Measurements from ENCODE around the gene MAGI1.
A peak's percentile ranks its signal among the peaks of the same experiment; 100 is the strongest.

The MAGI1 gene

DNA sequence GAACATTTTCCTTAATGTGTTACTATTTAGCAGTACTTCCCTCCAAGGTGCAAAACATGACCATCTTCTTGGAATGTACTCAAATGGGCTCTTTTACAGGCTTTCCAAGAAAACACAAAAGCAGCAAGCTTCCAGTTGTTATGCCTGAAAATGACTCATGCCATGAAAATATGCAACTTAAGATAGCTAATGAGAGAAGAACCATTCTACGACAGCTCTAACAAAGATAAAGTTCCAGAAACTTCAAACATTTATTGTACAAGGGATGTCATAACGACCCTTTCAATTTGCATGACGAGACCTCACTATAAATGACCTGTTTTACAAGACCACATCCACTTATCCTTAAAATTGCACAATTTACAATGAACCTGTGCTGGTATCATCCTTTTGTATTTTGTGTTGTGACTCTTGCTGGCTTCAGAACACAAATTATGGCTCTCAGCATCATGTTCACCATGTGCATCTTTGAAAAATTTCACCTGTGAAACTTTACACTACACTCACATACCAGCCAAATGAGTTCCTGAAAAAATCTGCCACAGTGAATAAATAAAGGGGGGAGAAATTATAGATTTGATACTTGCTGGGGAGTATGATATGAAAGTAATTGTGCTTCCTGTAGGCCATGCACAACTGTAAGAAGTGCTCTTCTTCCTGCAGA, 433.7 kb downstream of the MAGI1 start:
- H3K9ac ChIP-seq (ENCODE audit: low read depth, low read length, poor library complexity, severe bottlenecking), result no peak overlapping the region
- H3K4me2 ChIP-seq (ENCODE audit: low read depth, low read length, poor library complexity, severe bottlenecking), result peak overlapping the region; percentile 1
- no peaks in the 10 kb centered on the region for H3K36me3 ChIP-seq (ENCODE audit: insufficient read depth, low read length)
- H3K9me2 ChIP-seq (replicated peaks; ENCODE audit: low read depth, low read length), result no peaks in the 10 kb centered on the region
- H3K27me3 ChIP-seq (ENCODE audit: insufficient read depth, low read length, poor library complexity, severe bottlenecking), result no peaks in the 10 kb centered on the region
- H3K79me2 ChIP-seq (ENCODE audit: insufficient read depth, low read length), result no peaks in the 10 kb centered on the region
- H3K9me3 ChIP-seq (ENCODE audit: insufficient read depth, low read depth, low read length), result no peaks in the 10 kb centered on the region
- peaks cover 14% of the 10 kb centered on the region for H3K4me1 ChIP-seq (ENCODE audit: insufficient read depth, low read length, poor library complexity, severe bottlenecking)
- H3F3A ChIP-seq (ENCODE audit: low read depth), result no peaks in the 10 kb centered on the region
- no peaks in the 10 kb centered on the region for H4K20me1 ChIP-seq (ENCODE audit: insufficient read depth, low read length, poor library complexity, severe bottlenecking)
- H3K4me3 ChIP-seq (ENCODE audit: low read length, poor library complexity, severe bottlenecking), result no peak overlapping the region
- TF ChIP-seq, protein P1, sequence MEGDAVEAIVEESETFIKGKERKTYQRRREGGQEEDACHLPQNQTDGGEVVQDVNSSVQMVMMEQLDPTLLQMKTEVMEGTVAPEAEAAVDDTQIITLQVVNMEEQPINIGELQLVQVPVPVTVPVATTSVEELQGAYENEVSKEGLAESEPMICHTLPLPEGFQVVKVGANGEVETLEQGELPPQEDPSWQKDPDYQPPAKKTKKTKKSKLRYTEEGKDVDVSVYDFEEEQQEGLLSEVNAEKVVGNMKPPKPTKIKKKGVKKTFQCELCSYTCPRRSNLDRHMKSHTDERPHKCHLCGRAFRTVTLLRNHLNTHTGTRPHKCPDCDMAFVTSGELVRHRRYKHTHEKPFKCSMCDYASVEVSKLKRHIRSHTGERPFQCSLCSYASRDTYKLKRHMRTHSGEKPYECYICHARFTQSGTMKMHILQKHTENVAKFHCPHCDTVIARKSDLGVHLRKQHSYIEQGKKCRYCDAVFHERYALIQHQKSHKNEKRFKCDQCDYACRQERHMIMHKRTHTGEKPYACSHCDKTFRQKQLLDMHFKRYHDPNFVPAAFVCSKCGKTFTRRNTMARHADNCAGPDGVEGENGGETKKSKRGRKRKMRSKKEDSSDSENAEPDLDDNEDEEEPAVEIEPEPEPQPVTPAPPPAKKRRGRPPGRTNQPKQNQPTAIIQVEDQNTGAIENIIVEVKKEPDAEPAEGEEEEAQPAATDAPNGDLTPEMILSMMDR (conservative IDR thresholded peaks at IDR 0.05; ENCODE audit: low read length), result no peak
- no peak for TF ChIP-seq EZH2phosphoT487 (IDR thresholded peaks at IDR 0.05; ENCODE audit: borderline replicate concordance)
- peak overlapping the region; percentile 28; the same call in 1 of the 2 replicates for H2AFZ ChIP-seq (ENCODE audit: low read length)

DNA sequence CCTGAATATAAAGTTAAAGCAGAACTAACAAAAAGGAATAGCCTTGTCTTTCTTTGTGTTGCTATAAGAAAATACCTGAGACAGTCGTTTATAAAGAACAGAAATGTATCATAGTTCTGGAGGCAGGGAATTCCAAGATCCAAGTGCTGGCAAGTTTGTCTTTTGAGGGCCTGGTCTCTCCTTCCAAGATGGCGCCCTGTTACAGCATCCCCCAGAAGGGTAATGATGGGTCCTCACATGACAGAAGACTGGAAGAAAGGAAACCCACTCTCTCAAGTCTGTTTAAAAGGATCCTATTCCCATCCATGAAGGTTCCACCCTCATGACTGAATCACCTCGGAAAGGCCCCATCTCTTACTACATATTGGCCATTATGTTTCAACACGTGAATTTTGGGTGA, 435.1 kb downstream of the MAGI1 start:
- Histone ChIP-seq H3K4me2 (ENCODE audit: low read depth, low read length, poor library complexity, severe bottlenecking) (no peak overlapping the region), H3K9me2 (replicated peaks; ENCODE audit: low read depth, low read length) (no peaks in the 10 kb centered on the region), H3K27me3 (ENCODE audit: insufficient read depth, low read length, poor library complexity, severe bottlenecking) (no peaks in the 10 kb centered on the region), H3K36me3 (ENCODE audit: insufficient read depth, low read length) (no peaks in the 10 kb centered on the region), H3K79me2 (ENCODE audit: insufficient read depth, low read length) (no peaks in the 10 kb centered on the region), H3K9ac (ENCODE audit: low read depth, low read length, poor library complexity, severe bottlenecking) (no peak overlapping the region), H3K4me3 (ENCODE audit: low read length, poor library complexity, severe bottlenecking) (no peak overlapping the region), H4K20me1 (ENCODE audit: insufficient read depth, low read length, poor library complexity, severe bottlenecking) (no peaks in the 10 kb centered on the region), H3K4me1 (ENCODE audit: insufficient read depth, low read length, poor library complexity, severe bottlenecking) (peaks cover 14% of the 10 kb centered on the region), H3F3A (ENCODE audit: low read depth) (no peaks in the 10 kb centered on the region), H3K9me3 (ENCODE audit: insufficient read depth, low read depth, low read length) (no peaks in the 10 kb centered on the region), H2AFZ (ENCODE audit: low read length) (no peak overlapping the region)
- TF ChIP-seq, protein P1 (conservative IDR thresholded peaks at IDR 0.05; ENCODE audit: low read length), result no peak
- no peak for TF ChIP-seq EZH2phosphoT487 (IDR thresholded peaks at IDR 0.05; ENCODE audit: borderline replicate concordance)

- no peak for TF ChIP-seq EZH2phosphoT487 (IDR thresholded peaks at IDR 0.05; ENCODE audit: borderline replicate concordance)
- TF ChIP-seq, protein P1 (conservative IDR thresholded peaks at IDR 0.05; ENCODE audit: low read length), result no peak
- H2AFZ ChIP-seq (ENCODE audit: low read length), result no peak overlapping the region
- H3K9ac ChIP-seq (ENCODE audit: low read depth, low read length, poor library complexity, severe bottlenecking), result no peak overlapping the region
- H3K4me2 ChIP-seq (ENCODE audit: low read depth, low read length, poor library complexity, severe bottlenecking), result no peak overlapping the region
- no peaks in the 10 kb centered on the region for H3K79me2 ChIP-seq (ENCODE audit: insufficient read depth, low read length)
- no peaks in the 10 kb centered on the region for H3K9me2 ChIP-seq (replicated peaks; ENCODE audit: low read depth, low read length)
- no peak overlapping the region for H3K4me3 ChIP-seq (ENCODE audit: low read length, poor library complexity, severe bottlenecking)
- no peaks in the 10 kb centered on the region for H3F3A ChIP-seq (ENCODE audit: low read depth)
- H3K36me3 ChIP-seq (ENCODE audit: insufficient read depth, low read length), result no peaks in the 10 kb centered on the region
- H3K9me3 ChIP-seq (ENCODE audit: insufficient read depth, low read depth, low read length), result no peaks in the 10 kb centered on the region
- no peaks in the 10 kb centered on the region for H3K27me3 ChIP-seq (ENCODE audit: insufficient read depth, low read length, poor library complexity, severe bottlenecking)
- H3K4me1 ChIP-seq (ENCODE audit: insufficient read depth, low read length, poor library complexity, severe bottlenecking), result peaks cover 13% of the 10 kb centered on the region
- H4K20me1 ChIP-seq (ENCODE audit: insufficient read depth, low read length, poor library complexity, severe bottlenecking), result no peaks in the 10 kb centered on the region
Observed at GRCh38 chr3:65600888-65601287, 437.8 kb downstream of the MAGI1 start.

Data from Loucy (cell line).